Measurements from ENCODE around the gene IQSEC3.
A peak's percentile ranks its signal among the peaks of the same experiment; 100 is the strongest.

The IQSEC3 gene

GRCh38 chr12:87856-88255, 21.3 kb downstream of the IQSEC3 start:
- Histone ChIP-seq H2BK5ac (ENCODE audit: low read length) (no peak overlapping the region), H3K4me2 (ENCODE audit: insufficient read depth, low read length, poor library complexity, severe bottlenecking) (no peak overlapping the region), H2AK5ac (ENCODE audit: low read depth, low read length) (no peak overlapping the region), H2BK120ac (ENCODE audit: low read depth, low read length) (no peak overlapping the region), H3K18ac (ENCODE audit: low read length) (no peak overlapping the region), H3K27me3 (ENCODE audit: control insufficient read depth in 3 of 3, insufficient read depth in 3 of 3, low read depth in 1 of 3, low read length in 3 of 3) (peaks cover 0 to 34% (median 0%) of the 10 kb centered on the region in 3 experiments), H3K23ac (ENCODE audit: low read depth, low read length, poor library complexity) (no peak overlapping the region), H3K4me3 (ENCODE audit: low read length in 2 of 2) (no peak overlapping the region), H3K9me3 (replicated peaks in 1 of 2; ENCODE audit: control insufficient read depth in 2 of 2, insufficient read depth in 1 of 2, low read depth in 1 of 2, low read length in 2 of 2) (peaks cover 0 to 6% of the 10 kb centered on the region in 2 donors), H3K27ac (replicated peaks; ENCODE audit: low read length) (no peak overlapping the region), H3K36me3 (replicated peaks in 1 of 2; ENCODE audit: control insufficient read depth in 2 of 2, insufficient read depth in 2 of 2, low read length in 2 of 2) (no peaks in the 10 kb centered on the region), H3K9ac (ENCODE audit: low read depth, low read length, poor library complexity) (no peak overlapping the region), H4K91ac (ENCODE audit: low read depth, low read length, poor library complexity) (no peak overlapping the region), H3K79me1 (ENCODE audit: low read depth, low read length) (no peaks in the 10 kb centered on the region), H2BK12ac (ENCODE audit: low read length) (no peak overlapping the region), H2BK15ac (ENCODE audit: low read length) (no peak overlapping the region), H2AFZ (ENCODE audit: low read length) (no peak overlapping the region), H3K4me1 (ENCODE audit: control insufficient read depth in 2 of 2, insufficient read depth in 1 of 2, low read depth in 1 of 2, low read length in 2 of 2) (no peaks in the 10 kb centered on the region), H4K8ac (ENCODE audit: low read depth, low read length) (no peak overlapping the region), H3K14ac (ENCODE audit: low read length) (no peak overlapping the region), H3K4ac (ENCODE audit: low read length) (no peak overlapping the region)
- no peak for DNase-seq (ENCODE audit: low spot score)
- no CpG with 5 or more reads among the region's 9 CpGs for WGBS, 2 donors (ENCODE audit: extremely low coverage in 2 of 2, insufficient read length in 2 of 2, insufficient replicate concordance in 1 of 2)

GRCh38 chr12:89653-90052, 23.1 kb downstream of the IQSEC3 start:
- H3K23ac ChIP-seq (ENCODE audit: low read depth, low read length, poor library complexity): no peak overlapping the region
- H4K8ac ChIP-seq (ENCODE audit: low read depth, low read length): no peak overlapping the region
- no CpG with 5 or more reads among the region's 2 CpGs for WGBS, 2 donors (ENCODE audit: extremely low coverage in 2 of 2, insufficient read length in 2 of 2, insufficient replicate concordance in 1 of 2)
- no peak overlapping the region for H3K27ac ChIP-seq (replicated peaks; ENCODE audit: low read length)
- H3K9me3 ChIP-seq (replicated peaks in 1 of 2; ENCODE audit: control insufficient read depth in 2 of 2, insufficient read depth in 1 of 2, low read depth in 1 of 2, low read length in 2 of 2): peaks cover 0 to 6% of the 10 kb centered on the region in 2 donors
- no peak overlapping the region for H2BK120ac ChIP-seq (ENCODE audit: low read depth, low read length)
- no peak overlapping the region for H3K4me3 ChIP-seq (ENCODE audit: low read length in 2 of 2)
- H2BK5ac ChIP-seq (ENCODE audit: low read length): no peak overlapping the region
- no peak overlapping the region for H2BK12ac ChIP-seq (ENCODE audit: low read length)
- no peaks in the 10 kb centered on the region for H3K36me3 ChIP-seq (replicated peaks in 1 of 2; ENCODE audit: control insufficient read depth in 2 of 2, insufficient read depth in 2 of 2, low read length in 2 of 2)
- no peak overlapping the region for H2AK5ac ChIP-seq (ENCODE audit: low read depth, low read length)
- no peak overlapping the region for H2BK15ac ChIP-seq (ENCODE audit: low read length)
- H4K91ac ChIP-seq (ENCODE audit: low read depth, low read length, poor library complexity): no peak overlapping the region
- no peak overlapping the region for H3K18ac ChIP-seq (ENCODE audit: low read length)
- no peak overlapping the region for H3K14ac ChIP-seq (ENCODE audit: low read length)
- H3K4ac ChIP-seq (ENCODE audit: low read length): no peak overlapping the region
- no peak overlapping the region for H2AFZ ChIP-seq (ENCODE audit: low read length)
- DNase-seq (ENCODE audit: low spot score): no peak
- H3K4me1 ChIP-seq (ENCODE audit: control insufficient read depth in 2 of 2, insufficient read depth in 1 of 2, low read depth in 1 of 2, low read length in 2 of 2): no peaks in the 10 kb centered on the region
- peaks cover 0 to 17% (median 0%) of the 10 kb centered on the region in 3 experiments for H3K27me3 ChIP-seq (ENCODE audit: control insufficient read depth in 3 of 3, insufficient read depth in 3 of 3, low read depth in 1 of 3, low read length in 3 of 3)
- H3K9ac ChIP-seq (ENCODE audit: low read depth, low read length, poor library complexity): no peak overlapping the region
- H3K79me1 ChIP-seq (ENCODE audit: low read depth, low read length): no peaks in the 10 kb centered on the region
- no peak overlapping the region for H3K4me2 ChIP-seq (ENCODE audit: insufficient read depth, low read length, poor library complexity, severe bottlenecking)

GRCh38 chr12:91213-91612, 24.6 kb downstream of the IQSEC3 start:
- DNase-seq (ENCODE audit: low spot score): no peak
- H3K14ac ChIP-seq (ENCODE audit: low read length): no peak overlapping the region
- peak overlapping the region; percentile 16 for H2BK5ac ChIP-seq (ENCODE audit: low read length)
- peaks cover 0 to 6% of the 10 kb centered on the region in 2 donors for H3K9me3 ChIP-seq (replicated peaks in 1 of 2; ENCODE audit: control insufficient read depth in 2 of 2, insufficient read depth in 1 of 2, low read depth in 1 of 2, low read length in 2 of 2)
- H2BK120ac ChIP-seq (ENCODE audit: low read depth, low read length): no peak overlapping the region
- peaks cover 0 to 8% (median 0%) of the 10 kb centered on the region in 3 experiments for H3K27me3 ChIP-seq (ENCODE audit: control insufficient read depth in 3 of 3, insufficient read depth in 3 of 3, low read depth in 1 of 3, low read length in 3 of 3)
- H3K36me3 ChIP-seq (replicated peaks in 1 of 2; ENCODE audit: control insufficient read depth in 2 of 2, insufficient read depth in 2 of 2, low read length in 2 of 2): no peaks in the 10 kb centered on the region
- H3K9ac ChIP-seq (ENCODE audit: low read depth, low read length, poor library complexity): no peak overlapping the region
- H2AK5ac ChIP-seq (ENCODE audit: low read depth, low read length): no peak overlapping the region
- H3K4me2 ChIP-seq (ENCODE audit: insufficient read depth, low read length, poor library complexity, severe bottlenecking): no peak overlapping the region
- no peak overlapping the region for H2BK15ac ChIP-seq (ENCODE audit: low read length)
- H3K18ac ChIP-seq (ENCODE audit: low read length): no peak overlapping the region
- no peaks in the 10 kb centered on the region for H3K79me1 ChIP-seq (ENCODE audit: low read depth, low read length)
- H3K4me3 ChIP-seq (ENCODE audit: low read length in 2 of 2): no peak overlapping the region
- no peak overlapping the region for H4K8ac ChIP-seq (ENCODE audit: low read depth, low read length)
- no peak overlapping the region for H3K4ac ChIP-seq (ENCODE audit: low read length)
- no peak overlapping the region for H2AFZ ChIP-seq (ENCODE audit: low read length)
- H4K91ac ChIP-seq (ENCODE audit: low read depth, low read length, poor library complexity): no peak overlapping the region
- no CpG with 5 or more reads among the region's 7 CpGs for WGBS, 2 donors (ENCODE audit: extremely low coverage in 2 of 2, insufficient read length in 2 of 2, insufficient replicate concordance in 1 of 2)
- H3K4me1 ChIP-seq (ENCODE audit: control insufficient read depth in 2 of 2, insufficient read depth in 1 of 2, low read depth in 1 of 2, low read length in 2 of 2): no peaks in the 10 kb centered on the region
- H2BK12ac ChIP-seq (ENCODE audit: low read length): no peak overlapping the region
- no peak overlapping the region for H3K23ac ChIP-seq (ENCODE audit: low read depth, low read length, poor library complexity)
- H3K27ac ChIP-seq (replicated peaks; ENCODE audit: low read length): no peak overlapping the region

GRCh38 chr12:93266-94005, 26.9 kb downstream of the IQSEC3 start:
- peaks cover 0 to 1% of the 10 kb centered on the region in 2 donors for H3K4me1 ChIP-seq (ENCODE audit: control insufficient read depth in 2 of 2, insufficient read depth in 1 of 2, low read depth in 1 of 2, low read length in 2 of 2)
- peaks cover 0 to 6% of the 10 kb centered on the region in 2 donors for H3K9me3 ChIP-seq (replicated peaks in 1 of 2; ENCODE audit: control insufficient read depth in 2 of 2, insufficient read depth in 1 of 2, low read depth in 1 of 2, low read length in 2 of 2)
- H3K23ac ChIP-seq (ENCODE audit: low read depth, low read length, poor library complexity): no peak overlapping the region
- peak overlapping the region in 1 of 2 donors; percentile 27 for H3K4me3 ChIP-seq (ENCODE audit: low read length in 2 of 2)
- no peak overlapping the region for H2BK15ac ChIP-seq (ENCODE audit: low read length)
- no peaks in the 10 kb centered on the region for H3K79me1 ChIP-seq (ENCODE audit: low read depth, low read length)
- H3K27ac ChIP-seq (replicated peaks; ENCODE audit: low read length): no peak overlapping the region
- H4K91ac ChIP-seq (ENCODE audit: low read depth, low read length, poor library complexity): no peak overlapping the region
- no CpG with 5 or more reads among the region's 6 CpGs for WGBS, 2 donors (ENCODE audit: extremely low coverage in 2 of 2, insufficient read length in 2 of 2, insufficient replicate concordance in 1 of 2)
- H4K8ac ChIP-seq (ENCODE audit: low read depth, low read length): no peak overlapping the region
- no peak overlapping the region for H3K9ac ChIP-seq (ENCODE audit: low read depth, low read length, poor library complexity)
- H2BK12ac ChIP-seq (ENCODE audit: low read length): no peak overlapping the region
- H2BK120ac ChIP-seq (ENCODE audit: low read depth, low read length): no peak overlapping the region
- H3K36me3 ChIP-seq (replicated peaks in 1 of 2; ENCODE audit: control insufficient read depth in 2 of 2, insufficient read depth in 2 of 2, low read length in 2 of 2): no peaks in the 10 kb centered on the region
- H3K18ac ChIP-seq (ENCODE audit: low read length): peak overlapping the region; percentile 15
- no peak for DNase-seq (ENCODE audit: low spot score)
- no peak overlapping the region for H2BK5ac ChIP-seq (ENCODE audit: low read length)
- no peak overlapping the region for H2AFZ ChIP-seq (ENCODE audit: low read length)
- peaks cover 0 to 11% (median 0%) of the 10 kb centered on the region in 3 experiments for H3K27me3 ChIP-seq (ENCODE audit: control insufficient read depth in 3 of 3, insufficient read depth in 3 of 3, low read depth in 1 of 3, low read length in 3 of 3)
- H2AK5ac ChIP-seq (ENCODE audit: low read depth, low read length): peak overlapping the region; percentile 57
- H3K4ac ChIP-seq (ENCODE audit: low read length): no peak overlapping the region
- no peak overlapping the region for H3K4me2 ChIP-seq (ENCODE audit: insufficient read depth, low read length, poor library complexity, severe bottlenecking)
- no peak overlapping the region for H3K14ac ChIP-seq (ENCODE audit: low read length)

All from neuronal stem cell (in vitro differentiated cells).